NCI-H82 (cell line): ENCODE measurements around the gene RCAN2.
"Not testable (repeated sequence)": the region's sequence is repeated elsewhere in the genome, so short reads cannot be mapped to it uniquely, and the experiment has no call there.

Experiments
- DNase-seq: peaks from one replicate; lab custom pipeline; 2025; lab: John Stamatoyannopoulos, UW

Gene RCAN2

DNA sequence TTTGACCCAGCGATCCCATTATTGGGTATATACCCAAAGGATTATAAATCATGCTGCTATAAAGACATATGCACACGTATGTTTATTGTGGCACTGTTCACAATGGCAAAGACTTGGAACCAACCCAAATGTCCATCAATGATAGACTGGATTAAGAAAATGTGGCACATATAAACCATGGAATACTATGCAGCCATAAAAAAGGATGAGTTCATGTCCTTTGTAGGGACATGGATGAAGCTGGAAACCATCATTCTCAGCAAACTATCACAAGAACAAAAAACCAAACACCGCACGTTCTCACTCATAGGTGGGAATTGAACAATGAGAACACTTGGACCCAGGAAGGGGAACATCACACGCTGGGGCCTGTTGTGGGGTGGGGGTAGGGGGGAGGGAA is 103.5 kb downstream of the RCAN2 start:
- not testable (repeated sequence) for DNase-seq

DNA sequence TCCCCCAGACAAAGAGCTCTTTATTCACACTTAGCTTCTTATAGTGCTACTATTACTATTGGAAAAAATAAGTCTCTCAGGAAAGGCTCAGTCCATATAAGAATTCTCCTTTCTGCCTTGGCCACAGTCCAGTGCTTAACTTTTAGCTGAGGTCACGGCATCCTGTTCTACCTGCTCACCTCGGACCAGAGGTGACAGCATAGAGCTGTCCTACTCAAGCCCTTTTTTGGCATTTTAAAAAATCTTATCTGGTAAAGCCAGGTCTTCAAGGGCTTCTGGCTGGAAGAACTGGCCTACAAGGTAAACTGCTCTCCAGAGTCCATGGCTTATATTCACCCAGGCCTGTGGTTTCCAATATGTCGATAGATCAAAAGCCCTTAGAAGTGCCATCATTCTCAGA is 109.7 kb downstream of the RCAN2 start:
- DNase-seq = no peak

DNA sequence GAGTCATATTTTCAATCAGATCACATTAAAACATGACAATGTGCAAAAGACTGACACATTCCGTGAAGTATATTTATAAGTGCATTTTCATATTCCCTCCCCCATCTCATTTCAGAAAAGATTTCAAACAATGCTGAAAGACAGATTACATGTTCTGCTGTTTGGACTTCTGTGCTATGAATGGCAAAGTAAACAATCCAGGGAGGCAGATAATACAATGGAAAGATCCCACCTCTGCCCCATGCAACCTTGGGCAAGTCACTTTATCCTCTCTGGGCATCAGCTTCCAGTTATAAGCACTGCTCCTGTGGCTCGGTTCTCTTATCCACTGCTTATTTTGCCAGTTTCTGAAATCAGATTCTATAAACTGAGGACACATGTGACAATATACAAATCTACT is 110.2 kb downstream of the RCAN2 start:
- no peak for DNase-seq

DNA sequence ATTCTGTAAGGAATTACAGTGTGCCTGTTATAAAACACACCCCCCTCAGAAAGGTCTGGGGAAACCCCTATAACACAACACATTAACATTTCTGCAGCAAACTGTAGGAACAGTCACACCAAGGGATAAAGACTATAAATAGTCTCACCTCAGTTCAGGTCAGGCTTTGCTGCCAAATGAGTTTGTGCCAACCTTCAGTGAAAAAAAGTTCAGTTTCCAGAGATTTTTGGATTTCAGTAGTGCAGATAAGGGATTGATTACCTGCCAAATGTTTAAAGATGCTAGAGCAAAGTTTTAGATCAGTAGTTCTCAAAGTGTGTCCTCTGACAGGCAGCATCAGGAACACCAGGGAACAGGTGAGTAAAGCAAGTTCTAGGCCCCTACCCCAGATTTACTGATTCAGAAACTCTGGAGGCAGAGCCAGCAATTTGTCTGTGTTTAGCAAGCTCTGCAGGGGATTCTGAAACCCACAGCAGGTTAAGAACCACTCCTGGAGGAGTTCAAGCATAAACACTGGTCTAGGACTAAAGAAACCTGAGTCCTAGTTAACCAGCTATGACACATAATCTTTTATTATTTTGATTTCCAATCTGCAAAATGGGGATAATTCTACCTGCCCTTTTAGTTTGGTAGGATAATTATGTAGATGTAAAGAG is 111.0 kb downstream of the RCAN2 start:
- DNase-seq = no peak

DNA sequence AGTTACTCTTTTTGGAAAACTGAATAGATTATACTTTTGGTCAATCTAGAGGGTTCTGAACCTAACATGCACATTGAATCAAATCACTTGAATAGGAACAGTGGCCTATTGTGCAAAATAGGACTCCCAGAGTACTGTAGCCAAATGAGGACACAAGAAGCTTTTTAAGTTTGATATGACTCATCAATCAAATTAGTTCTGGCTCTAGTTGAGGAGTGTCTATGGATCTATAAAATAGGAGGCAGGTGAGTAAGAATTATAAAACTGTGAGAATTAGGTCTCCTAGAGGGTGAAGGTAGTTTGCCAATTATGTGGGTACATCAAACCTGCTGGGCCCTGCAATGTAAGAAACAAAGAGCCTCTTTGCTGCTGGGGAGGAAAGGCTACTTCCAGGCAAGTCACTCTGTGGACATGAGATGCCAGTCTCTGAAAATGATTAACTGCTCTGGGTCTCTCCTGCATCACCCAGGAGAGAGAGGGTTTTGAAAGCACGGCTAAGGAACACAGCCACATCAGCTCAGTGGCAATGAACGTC is 112.3 kb downstream of the RCAN2 start:
- no peak for DNase-seq

DNA sequence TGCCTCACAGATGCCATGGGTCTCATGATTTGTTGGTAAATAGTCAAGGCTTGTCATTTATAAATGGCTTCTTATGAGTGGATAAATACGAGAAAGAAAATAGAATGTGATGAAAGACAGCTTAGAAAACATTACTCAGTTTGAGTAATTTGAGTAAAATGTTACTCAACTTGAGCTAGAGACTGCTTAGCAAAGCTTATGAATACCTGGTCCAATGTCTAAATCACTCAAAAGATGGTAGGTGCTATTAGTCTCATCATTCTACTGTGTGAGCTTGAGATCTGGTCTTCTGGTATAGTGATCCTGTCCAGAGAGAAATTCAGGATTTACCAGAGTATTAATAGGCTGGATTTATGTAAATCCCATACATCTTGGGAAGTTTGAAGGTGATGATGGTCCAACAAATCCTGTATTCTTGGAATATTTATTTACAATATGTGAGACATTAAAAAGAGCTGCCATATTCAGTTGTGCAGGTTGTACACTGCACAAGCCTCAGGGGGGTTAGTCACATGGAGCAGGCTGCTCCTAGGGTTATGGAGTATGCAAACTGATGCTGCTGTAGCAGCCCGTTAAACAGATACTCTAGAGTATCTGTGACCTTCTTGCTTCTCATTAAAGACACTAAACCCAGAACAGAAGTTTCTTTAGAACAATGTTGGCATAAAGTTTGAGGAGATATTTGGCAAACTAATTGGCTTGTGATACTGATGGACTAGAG is 112.9 kb downstream of the RCAN2 start:
- DNase-seq = no peak

DNA sequence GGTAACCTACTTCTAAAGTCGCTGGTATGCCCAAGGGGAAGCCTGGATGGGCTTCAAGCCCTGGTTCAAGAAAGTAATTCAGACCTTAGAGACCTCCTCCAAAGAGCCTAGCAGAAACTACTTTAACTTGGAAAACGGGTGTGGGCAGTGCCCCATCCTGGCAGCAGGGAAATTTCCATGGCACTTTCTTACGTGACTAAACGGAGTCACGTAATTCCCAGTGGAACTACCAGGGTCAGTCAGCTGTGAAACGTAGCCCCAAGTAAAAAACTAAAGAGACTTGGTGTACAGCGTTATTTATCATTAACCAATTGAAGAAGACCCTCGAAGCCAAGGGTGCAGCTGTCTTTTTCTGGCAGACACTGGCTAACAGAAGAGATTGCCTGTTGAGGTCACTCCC is 114.0 kb downstream of the RCAN2 start:
- DNase-seq = no peak

DNA sequence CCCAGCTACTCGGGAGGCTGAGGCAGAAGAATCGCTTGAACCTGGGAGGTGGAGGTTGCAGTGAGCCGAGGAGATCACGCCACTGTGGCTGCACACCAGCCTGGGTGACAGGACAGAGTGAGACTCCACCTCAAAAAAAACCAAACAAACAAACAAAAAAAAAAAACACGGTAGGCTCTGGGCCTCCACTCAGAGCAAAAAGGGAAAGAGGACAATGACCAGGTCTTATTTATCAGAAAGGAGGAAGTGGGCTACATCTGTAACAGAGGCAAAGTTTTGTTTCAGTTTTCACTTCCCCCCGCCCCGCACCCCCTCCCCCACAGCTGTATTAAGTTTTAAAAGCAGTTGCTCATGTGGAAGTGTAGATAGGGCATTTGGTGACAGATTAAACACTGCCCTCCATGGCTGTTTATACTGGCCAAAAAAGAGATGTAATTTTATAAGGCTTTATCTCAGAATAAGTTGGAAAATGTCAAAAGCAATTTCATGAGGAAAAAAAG is 114.6 kb downstream of the RCAN2 start:
- DNase-seq = no peak

DNA sequence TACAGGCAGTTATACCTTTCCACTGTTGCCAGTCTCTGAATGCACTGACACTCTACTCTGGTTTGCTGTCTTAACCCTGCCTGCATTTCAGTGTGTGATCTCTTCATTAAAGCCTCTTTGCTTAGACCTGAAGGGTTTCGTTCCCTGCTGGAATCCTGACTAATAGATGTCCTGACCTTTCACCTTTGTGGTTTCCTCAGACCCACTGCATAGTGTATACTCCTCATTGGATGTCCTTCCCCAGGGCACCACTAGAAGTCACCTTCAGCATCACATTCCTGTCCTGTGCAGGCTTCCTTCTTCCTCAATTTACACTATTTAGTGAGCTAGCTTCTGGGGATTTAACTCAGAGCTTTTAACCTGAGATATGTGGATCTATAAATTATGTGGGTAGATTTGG is 120.6 kb downstream of the RCAN2 start:
- DNase-seq = no peak

DNA sequence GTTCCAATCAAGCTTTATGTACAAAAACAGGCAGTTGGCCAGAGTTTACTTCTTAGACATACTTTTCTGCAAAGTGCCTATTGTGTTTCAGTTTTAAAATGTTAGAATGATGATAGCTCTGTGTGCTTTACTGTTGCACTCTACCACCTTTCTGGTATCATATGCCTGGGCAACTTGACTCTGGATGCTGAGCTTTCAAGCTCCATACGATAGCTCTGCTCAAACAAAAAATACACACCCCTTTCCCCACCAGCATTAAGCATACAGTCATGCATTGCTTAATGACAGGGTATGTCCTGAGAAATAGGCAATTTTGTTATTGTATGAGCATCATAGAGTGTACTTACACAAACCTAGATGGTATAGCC is 123.1 kb downstream of the RCAN2 start:
- DNase-seq = no peak

DNA sequence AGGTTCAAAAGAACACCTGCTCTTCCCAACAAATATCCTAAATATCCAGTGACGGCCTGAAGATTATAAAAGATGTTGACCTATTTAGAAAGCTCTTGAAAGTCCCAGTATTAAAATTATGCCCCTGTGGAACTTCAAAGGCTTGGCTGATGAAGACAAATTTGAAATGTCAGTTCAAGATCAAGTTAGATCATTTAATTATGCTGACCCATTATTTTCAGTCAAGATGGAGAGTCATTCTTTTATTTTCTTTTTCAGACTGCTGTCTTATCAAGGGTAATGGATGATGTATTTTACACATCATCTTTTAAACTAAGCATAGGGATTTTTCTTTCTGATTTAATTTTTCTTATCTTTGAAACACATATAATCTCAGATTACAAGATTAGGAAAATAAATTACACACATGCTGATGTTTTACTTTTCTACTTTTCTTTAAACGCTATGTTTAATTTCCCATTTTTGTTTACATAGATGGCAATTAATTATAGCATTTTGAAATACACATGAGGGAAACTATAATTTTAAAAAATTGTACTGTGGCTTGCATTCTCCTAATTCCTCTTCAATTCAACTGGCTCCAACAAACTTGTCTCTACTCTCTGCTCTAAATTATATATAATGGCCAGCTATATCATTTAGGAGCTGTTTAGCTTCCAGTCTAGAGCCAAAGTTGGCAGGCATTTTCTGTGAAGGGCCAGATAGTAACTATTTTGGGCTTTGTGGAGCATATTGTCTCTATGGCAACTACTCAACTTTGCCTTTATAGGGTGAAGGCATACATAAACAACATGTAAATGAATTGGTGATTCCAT is 123.7 kb downstream of the RCAN2 start:
- no peak for DNase-seq

DNA sequence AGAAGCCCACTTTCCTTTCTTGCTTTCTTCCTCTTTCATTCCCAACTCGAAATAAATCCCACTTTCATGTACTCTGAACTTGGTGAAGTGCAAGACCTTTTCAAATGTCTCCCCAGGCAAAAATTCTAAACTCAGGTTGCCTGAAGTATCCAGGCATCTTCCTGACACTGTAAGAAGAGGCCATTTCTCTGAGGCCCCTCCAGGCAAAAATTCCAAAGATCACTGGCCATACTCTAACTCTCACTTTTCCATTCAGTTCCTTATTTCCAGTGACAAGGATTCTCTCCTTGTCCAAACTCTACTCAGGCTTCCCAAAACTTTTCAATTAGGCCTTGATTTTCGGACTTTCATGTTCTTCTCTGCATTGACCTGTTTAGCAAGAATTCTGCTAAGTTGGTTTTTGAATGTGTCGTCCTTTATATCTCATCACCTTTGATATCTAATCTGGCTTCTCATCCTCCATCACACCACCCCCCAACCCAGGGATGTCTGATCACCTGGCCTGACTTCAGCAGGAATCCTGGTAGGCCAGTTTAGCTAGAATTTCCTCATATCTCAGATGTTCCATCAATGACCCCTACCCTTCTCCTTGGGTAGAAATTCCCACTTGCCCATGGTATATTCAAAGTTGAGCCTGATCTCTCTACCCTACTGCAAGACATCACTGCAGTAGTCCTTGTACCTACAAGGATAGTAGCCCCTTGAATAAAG is 124.9 kb downstream of the RCAN2 start:
- DNase-seq = no peak

DNA sequence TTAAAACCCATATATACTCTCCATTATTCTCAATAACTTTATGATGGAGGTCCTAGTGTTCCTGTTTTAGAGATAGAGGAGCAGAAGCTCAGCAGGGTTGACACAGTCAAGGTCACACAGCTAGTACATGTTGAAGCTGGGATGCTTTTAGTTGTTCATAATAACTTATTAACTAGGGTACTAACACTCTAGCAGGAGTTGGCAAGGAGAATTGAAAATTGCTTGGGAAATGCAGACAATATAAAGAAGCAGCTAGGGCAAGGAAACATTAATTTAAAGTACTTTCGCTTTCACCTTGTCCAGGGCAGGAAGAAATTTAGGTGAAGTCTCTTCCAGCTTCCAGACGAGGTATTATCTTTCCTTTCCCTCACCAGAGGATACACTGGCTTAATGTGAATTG is 133.7 kb downstream of the RCAN2 start:
- DNase-seq = no peak

DNA sequence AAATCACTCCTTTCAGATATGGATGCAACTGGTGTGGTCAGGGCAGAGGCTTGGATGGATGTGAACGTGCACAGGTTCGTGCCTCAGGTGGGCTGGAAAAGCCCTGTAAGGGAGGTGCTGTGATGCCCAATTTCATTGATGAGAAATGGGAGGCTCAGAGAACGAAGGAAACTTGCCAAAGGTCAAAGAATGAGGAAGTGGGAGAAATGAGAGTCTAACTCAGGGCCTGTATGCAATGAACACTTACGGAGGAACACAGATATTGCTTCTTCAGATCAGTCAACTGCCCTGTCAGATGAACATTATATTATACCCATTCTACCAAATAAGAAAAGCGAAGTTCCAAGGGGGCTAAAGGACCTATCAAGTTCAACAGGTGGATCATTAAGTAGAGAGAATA is 134.7 kb downstream of the RCAN2 start:
- DNase-seq = no peak

DNA sequence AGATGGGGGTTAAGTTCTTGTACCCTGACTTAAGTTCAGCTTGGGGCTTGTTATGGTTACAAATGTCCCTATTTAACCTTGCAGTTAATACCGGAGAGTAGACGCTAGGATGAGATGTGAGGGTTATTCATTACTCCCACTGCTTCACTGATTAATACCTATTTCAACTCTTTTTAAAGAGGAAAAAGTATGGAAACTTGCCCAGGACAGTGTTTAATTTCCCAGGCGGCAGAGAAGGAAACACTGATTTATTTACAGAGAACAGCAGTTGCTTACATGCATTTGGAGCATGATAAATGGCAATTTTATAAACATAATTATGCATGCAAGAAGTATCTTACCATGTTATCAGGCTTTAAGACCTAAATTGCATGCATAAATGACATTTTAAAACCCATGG is 137.7 kb downstream of the RCAN2 start:
- no peak for DNase-seq

DNA sequence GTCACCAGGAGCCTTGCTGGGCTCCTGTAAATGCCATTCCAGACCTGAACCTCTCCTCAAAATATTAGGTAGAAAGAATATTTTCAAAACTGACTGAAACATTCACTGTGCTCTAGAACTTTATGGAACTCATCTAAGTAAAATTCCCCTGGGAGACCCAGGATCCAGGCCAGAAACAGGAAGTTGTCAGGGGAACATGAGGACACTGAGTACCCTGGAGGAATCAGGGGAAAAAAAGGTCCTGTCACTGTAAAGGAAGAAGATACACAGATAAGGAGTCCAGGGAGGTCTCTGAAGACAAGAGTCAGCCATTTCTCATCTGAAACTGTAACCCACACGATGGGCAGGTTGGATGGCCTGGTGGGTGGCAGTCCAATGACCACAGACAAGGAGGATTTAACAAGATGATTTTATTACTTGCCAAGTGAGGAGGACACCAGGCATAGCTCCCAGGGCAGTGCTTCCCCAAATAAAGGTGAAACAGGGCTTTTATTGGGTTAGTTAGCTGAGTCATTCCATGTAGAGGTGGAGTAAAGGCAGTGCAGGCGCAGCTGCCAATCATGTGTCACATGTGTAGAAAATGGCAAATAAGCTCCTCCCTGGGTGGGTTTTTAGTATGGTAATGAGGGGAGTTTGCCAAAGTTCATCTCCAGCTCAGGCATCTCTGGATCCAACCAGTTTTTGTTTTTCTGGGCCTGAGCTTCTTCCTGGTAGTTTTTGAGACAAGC is 138.5 kb downstream of the RCAN2 start:
- no peak for DNase-seq

DNA sequence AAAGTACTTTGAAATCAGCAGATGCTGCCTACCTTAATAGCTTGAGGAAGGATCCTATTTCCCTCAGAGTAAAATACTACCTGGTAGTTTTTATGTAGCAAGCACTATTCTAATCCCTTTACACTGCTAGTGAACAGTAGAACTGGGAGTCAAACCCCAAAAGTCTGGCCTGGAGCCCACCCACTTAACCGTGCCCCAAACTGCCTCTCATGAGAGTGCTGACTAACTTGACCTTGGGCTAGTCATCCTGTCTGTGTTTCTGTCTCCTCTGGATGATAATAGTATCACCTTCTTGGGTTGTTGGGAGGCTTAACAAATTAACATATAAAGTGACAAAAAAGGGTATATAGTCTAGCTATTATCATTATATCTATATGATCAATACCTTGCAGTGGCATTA is 140.5 kb downstream of the RCAN2 start:
- no peak for DNase-seq

DNA sequence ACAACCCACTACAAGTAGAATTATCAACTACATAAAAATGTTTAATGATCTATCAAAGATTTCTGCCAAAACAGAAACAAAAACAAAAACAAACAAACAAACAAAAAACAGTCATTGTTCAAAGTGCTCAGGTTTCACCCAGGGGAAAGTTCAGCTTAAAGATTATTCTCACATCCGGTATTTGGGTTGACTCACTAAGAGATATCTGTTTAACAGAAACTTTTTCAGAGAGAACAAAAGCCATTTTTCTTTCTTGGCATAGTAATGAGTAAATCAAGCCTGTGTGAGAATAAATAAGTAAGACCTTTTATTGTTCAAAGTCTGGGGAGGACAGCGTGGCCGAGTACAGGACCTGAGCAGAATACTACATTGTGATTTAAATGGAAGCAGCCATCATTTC is 143.6 kb downstream of the RCAN2 start:
- DNase-seq = no peak

DNA sequence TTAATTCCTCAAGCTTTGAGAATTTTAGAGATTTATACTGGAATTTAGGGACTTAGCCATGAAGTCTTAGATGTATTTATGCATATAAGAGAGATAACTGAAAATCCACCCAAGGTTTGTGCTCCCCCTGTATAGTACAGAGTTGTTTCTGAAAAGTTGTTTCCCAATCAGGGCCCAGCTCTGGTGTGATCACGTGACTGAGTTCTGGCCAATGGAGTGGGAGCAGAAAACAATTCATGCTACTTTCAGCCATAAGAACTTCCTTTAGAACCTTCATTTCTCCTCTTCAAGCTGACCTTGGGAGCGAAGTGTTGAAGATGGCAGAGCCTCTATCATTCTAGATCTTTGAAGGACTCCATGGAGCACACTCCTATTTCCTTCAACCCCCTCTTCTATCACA is 151.0 kb downstream of the RCAN2 start:
- DNase-seq = no peak

DNA sequence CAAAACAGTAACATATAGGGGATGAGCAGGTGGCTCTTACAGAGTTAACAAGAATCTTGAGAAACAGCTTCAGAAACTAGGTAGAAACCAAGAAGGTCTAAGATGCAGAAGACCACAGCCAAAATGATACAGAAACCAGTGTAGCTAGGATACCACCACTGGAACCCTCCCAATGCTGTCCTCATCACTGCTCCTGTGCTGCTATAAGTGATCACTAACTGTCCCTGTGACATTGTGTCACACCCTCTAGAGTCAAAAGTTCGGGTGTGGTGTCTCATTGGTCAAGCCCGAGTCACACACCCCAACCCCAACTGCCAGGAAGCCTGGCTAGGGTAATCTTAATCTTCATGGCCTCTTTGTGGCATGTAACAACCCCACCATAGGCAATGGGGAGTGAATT is 153.1 kb downstream of the RCAN2 start:
- DNase-seq = no peak

DNA sequence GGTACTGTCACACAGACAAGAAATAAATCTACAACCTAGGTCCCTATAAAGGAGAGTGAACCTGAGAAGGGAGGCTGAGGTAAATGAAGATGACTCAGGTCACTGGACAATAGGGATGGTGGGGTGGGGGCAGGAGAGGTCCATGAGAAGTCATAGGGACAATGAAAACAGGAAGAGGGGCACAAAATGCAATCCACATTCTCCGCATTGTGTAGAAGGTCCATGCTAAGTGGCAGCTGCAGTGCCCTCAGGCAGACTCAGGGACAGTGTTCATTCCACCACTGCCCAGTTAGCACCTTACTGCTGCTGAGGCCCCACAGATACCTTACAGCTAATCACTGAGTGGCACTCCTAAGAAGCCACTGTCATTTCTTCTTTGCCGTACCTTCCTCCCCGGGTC is 156.8 kb downstream of the RCAN2 start:
- no peak for DNase-seq
